ENCODE results near the gene BMPR1B.

BMPR1B gene

GRCh38 chr4:94939791-94940519 lies 182.2 kb downstream of the BMPR1B start (continued):
- TF ChIP-seq ZNF561 (tag by site-specific recombination; IDR thresholded peaks at IDR 0.05; ENCODE audit: borderline replicate concordance): no peak
- TF ChIP-seq ZNF514 (tag by site-specific recombination; IDR thresholded peaks at IDR 0.05): no peak
- no peak for TF ChIP-seq ZNF155 (tag by site-specific recombination; IDR thresholded peaks at IDR 0.05)
- no peak for TF ChIP-seq ZNF18 (tag by site-specific recombination; IDR thresholded peaks at IDR 0.05)
- peak; percentile 65; the same call in 1 of the 2 replicates for TF ChIP-seq PRDM6 (tag by site-specific recombination; IDR thresholded peaks at IDR 0.05)
- no peak for TF ChIP-seq ZNF24 (tag by site-specific recombination; IDR thresholded peaks at IDR 0.05)
- TF ChIP-seq ZSCAN18 (tag by site-specific recombination; IDR thresholded peaks at IDR 0.05): no peak
- TF ChIP-seq ZNF221 (tag by site-specific recombination; IDR thresholded peaks at IDR 0.05; ENCODE audit: borderline replicate concordance): no peak
- no peak for TF ChIP-seq ZNF394 (tag by site-specific recombination; IDR thresholded peaks at IDR 0.05; ENCODE audit: borderline replicate concordance)
- no peak for TF ChIP-seq SCRT2 (tag by site-specific recombination; IDR thresholded peaks at IDR 0.05)
- TF ChIP-seq ZNF639 (tag by site-specific recombination; IDR thresholded peaks at IDR 0.05): no peak
- 0 out of 2 replicates have a peak, but pooled peaks have one; percentile 13 for TF ChIP-seq MZF1 (tag by site-specific recombination; IDR thresholded peaks at IDR 0.05; ENCODE audit: borderline replicate concordance)
- 0 out of 2 replicates have a peak, but pooled peaks have one; percentile 23 for TF ChIP-seq ZEB2 (tag by site-specific recombination; IDR thresholded peaks at IDR 0.05)
- peak; percentile 86 for TF ChIP-seq ZNF664 (tag by site-specific recombination; IDR thresholded peaks at IDR 0.05)
- no peak for TF ChIP-seq ZNF580 (tag by site-specific recombination; IDR thresholded peaks at IDR 0.05)
- TF ChIP-seq ZNF513 (tag by site-specific recombination; IDR thresholded peaks at IDR 0.05): no peak
- TF ChIP-seq GLIS2 (tag by site-specific recombination; IDR thresholded peaks at IDR 0.05): no peak
- TF ChIP-seq MEIS1 (CRISPR knock-in tag; IDR thresholded peaks at IDR 0.05; ENCODE audit: borderline replicate concordance): no peak
- TF ChIP-seq FEZF1 (tag by site-specific recombination; IDR thresholded peaks at IDR 0.05): peak; percentile 29; the same call in 1 of the 2 replicates
- TF ChIP-seq GLIS1 (tag by site-specific recombination; IDR thresholded peaks at IDR 0.05): no peak
- no peak for TF ChIP-seq ZNF416 (tag by site-specific recombination; IDR thresholded peaks at IDR 0.05)
- TF ChIP-seq GLI2 (tag by site-specific recombination; IDR thresholded peaks at IDR 0.05; ENCODE audit: borderline replicate concordance, low read depth): no peak
- TF ChIP-seq ZFP37 (tag by site-specific recombination; IDR thresholded peaks at IDR 0.05): no peak

All from HEK293 (cell line).